GM18526 (cell line): ENCODE results near the gene SLC6A1.

ENCODE experiments used
- POLR2A ChIP-seq: IDR thresholded peaks from 3 replicates; pipeline ENCODE4 v1.6.1; 2011; ENCODE audit not compliant: insufficient read length; ENCODE audit errors: extremely low read depth

SLC6A1 gene

GRCh38 chr3:11085093-11085840 lies 92.7 kb downstream of the SLC6A1 start:
- no peak for TF ChIP-seq POLR2A

GRCh38 chr3:11086856-11087255 lies 94.3 kb downstream of the SLC6A1 start:
- no peak for TF ChIP-seq POLR2A

GRCh38 chr3:11088066-11088465 lies 95.5 kb downstream of the SLC6A1 start:
- TF ChIP-seq POLR2A, result no peak

- TF ChIP-seq POLR2A, result no peak
These were observed 96.3 kb downstream of the SLC6A1 start for GRCh38 chr3:11088831-11089230.
